ENCODE data around the gene GLI2. TPM values are rescaled to one million over a fixed set of nuclear protein-coding genes. Genes with fewer than 3 reads are reported as not detected.

Gene GLI2
- total and polyA plus RNA-seq, 2 of the 13 experiments (the other 11 are each of a cell fraction or from before 2014, with no cell fraction given): not detected

- no peak for TF ChIP-seq ZNF646 (CRISPR knock-in tag; IDR thresholded peaks at IDR 0.05)
- TF ChIP-seq ZNF687 (CRISPR knock-in tag; IDR thresholded peaks at IDR 0.05): peak; percentile 34; the same call in 1 of the 2 replicates
Measured at GRCh38 chr2:120741571-120742561, 6.2 kb downstream of the GLI2 start (continued).
